ENCODE measurements around the gene COMMD10.

Gene COMMD10

GRCh38 chr5:116068028-116068632, 16.7 kb upstream of the COMMD10 start:
- H3K18ac ChIP-seq (ENCODE audit: low read depth in 1 of 2, low read length in 2 of 2): no peak overlapping the region
- no peak overlapping the region for H2BK15ac ChIP-seq (ENCODE audit: low read depth, poor library complexity, severe bottlenecking)
- H3K79me1 ChIP-seq (replicated peaks; ENCODE audit: low read length, poor library complexity, severe bottlenecking): no peaks in the 10 kb centered on the region
- H3K4me3 ChIP-seq (ENCODE audit: insufficient read depth in 1 of 2, low read depth in 1 of 2, low read length in 2 of 2): no peak overlapping the region
- peak; percentile 61 for DNase-seq
- H3K4me1 ChIP-seq (ENCODE audit: control insufficient read depth, insufficient read depth, low read depth, low read length): no peaks in the 10 kb centered on the region
- no peak overlapping the region for H2BK12ac ChIP-seq (ENCODE audit: low read length in 2 of 2)
- no peaks in the 10 kb centered on the region for H3K36me3 ChIP-seq (ENCODE audit: control insufficient read depth in 1 of 2, insufficient read depth in 2 of 2, low read depth in 1 of 2, low read length in 2 of 2)
- no peak overlapping the region for H3K4ac ChIP-seq (ENCODE audit: low read depth in 1 of 2, low read length in 2 of 2)
- no peak overlapping the region for H3K14ac ChIP-seq (ENCODE audit: low read length in 2 of 2)
- H4K8ac ChIP-seq (ENCODE audit: low read length): no peak overlapping the region
- H2BK120ac ChIP-seq (ENCODE audit: low read depth, low read length): no peak overlapping the region
- H2BK5ac ChIP-seq (ENCODE audit: low read depth, low read length, poor library complexity, severe bottlenecking): no peak overlapping the region
- no peak overlapping the region for H2AFZ ChIP-seq (ENCODE audit: low read depth, low read length)
- H3K27me3 ChIP-seq (ENCODE audit: control insufficient read depth in 1 of 2, insufficient read depth in 1 of 2, low read length in 2 of 2): peaks cover 0 to 10% of the 10 kb centered on the region in 2 experiments
- no peak overlapping the region for H4K91ac ChIP-seq (ENCODE audit: low read length)
- H3K4me2 ChIP-seq (ENCODE audit: low read length, poor library complexity, severe bottlenecking): no peak overlapping the region
- no peaks in the 10 kb centered on the region for H3K9me3 ChIP-seq (ENCODE audit: control insufficient read depth, low read length)
- peak overlapping the region; percentile 19 for H3K9ac ChIP-seq (ENCODE audit: low read length)
- 27% methylated on average over 3 of the region's 4 CpGs for WGBS
- H3K23ac ChIP-seq (ENCODE audit: low read length in 2 of 2): no peak overlapping the region
- H3K27ac ChIP-seq (ENCODE audit: low read length, poor library complexity, severe bottlenecking): no peak overlapping the region
- no peak overlapping the region for H2AK5ac ChIP-seq (ENCODE audit: low read length, severe bottlenecking)

GRCh38 chr5:116071211-116071610, 13.6 kb upstream of the COMMD10 start:
- Histone ChIP-seq H3K4me2 (ENCODE audit: low read length, poor library complexity, severe bottlenecking) (no peak overlapping the region), H3K18ac (ENCODE audit: low read depth in 1 of 2, low read length in 2 of 2) (no peak overlapping the region), H2AFZ (ENCODE audit: low read depth, low read length) (no peak overlapping the region)

GRCh38 chr5:116075191-116075831, 9.5 kb upstream of the COMMD10 start:
- H3K36me3 ChIP-seq (ENCODE audit: control insufficient read depth in 1 of 2, insufficient read depth in 2 of 2, low read depth in 1 of 2, low read length in 2 of 2): peaks cover 0 to 2% of the 10 kb centered on the region in 2 experiments
- H3K4me1 ChIP-seq (ENCODE audit: control insufficient read depth, insufficient read depth, low read depth, low read length): no peaks in the 10 kb centered on the region
- no peak overlapping the region for H2BK15ac ChIP-seq (ENCODE audit: low read depth, poor library complexity, severe bottlenecking)
- H3K27me3 ChIP-seq (ENCODE audit: control insufficient read depth in 1 of 2, insufficient read depth in 1 of 2, low read length in 2 of 2): no peaks in the 10 kb centered on the region
- H3K14ac ChIP-seq (ENCODE audit: low read length in 2 of 2): no peak overlapping the region
- no peak overlapping the region for H2BK120ac ChIP-seq (ENCODE audit: low read depth, low read length)
- no peak overlapping the region for H3K4ac ChIP-seq (ENCODE audit: low read depth in 1 of 2, low read length in 2 of 2)
- H3K9me3 ChIP-seq (ENCODE audit: control insufficient read depth, low read length): no peaks in the 10 kb centered on the region
- H3K4me3 ChIP-seq (ENCODE audit: insufficient read depth in 1 of 2, low read depth in 1 of 2, low read length in 2 of 2): no peak overlapping the region
- H3K79me1 ChIP-seq (replicated peaks; ENCODE audit: low read length, poor library complexity, severe bottlenecking): peaks cover 1% of the 10 kb centered on the region
- no peak overlapping the region for H2AFZ ChIP-seq (ENCODE audit: low read depth, low read length)
- no peak overlapping the region for H2BK5ac ChIP-seq (ENCODE audit: low read depth, low read length, poor library complexity, severe bottlenecking)
- H2BK12ac ChIP-seq (ENCODE audit: low read length in 2 of 2): no peak overlapping the region
- no peak overlapping the region for H3K9ac ChIP-seq (ENCODE audit: low read length)
- H2AK5ac ChIP-seq (ENCODE audit: low read length, severe bottlenecking): no peak overlapping the region
- 86% methylated on average over 6 of the region's 6 CpGs for WGBS
- no peak overlapping the region for H3K27ac ChIP-seq (ENCODE audit: low read length, poor library complexity, severe bottlenecking)
- no peak overlapping the region for H3K23ac ChIP-seq (ENCODE audit: low read length in 2 of 2)
- H4K8ac ChIP-seq (ENCODE audit: low read length): no peak overlapping the region
- H4K91ac ChIP-seq (ENCODE audit: low read length): no peak overlapping the region
- H3K18ac ChIP-seq (ENCODE audit: low read depth in 1 of 2, low read length in 2 of 2): peak overlapping the region in 1 of 2 experiments; percentile 8
- DNase-seq: no peak
- H3K4me2 ChIP-seq (ENCODE audit: low read length, poor library complexity, severe bottlenecking): no peak overlapping the region

More at GRCh38 chr5:116071211-116071610, 13.6 kb upstream of the COMMD10 start:
- H3K9ac ChIP-seq (ENCODE audit: low read length): no peak overlapping the region
- no peak overlapping the region for H3K4ac ChIP-seq (ENCODE audit: low read depth in 1 of 2, low read length in 2 of 2)
- H3K27ac ChIP-seq (ENCODE audit: low read length, poor library complexity, severe bottlenecking): no peak overlapping the region
- H3K14ac ChIP-seq (ENCODE audit: low read length in 2 of 2): no peak overlapping the region
- no peaks in the 10 kb centered on the region for H3K9me3 ChIP-seq (ENCODE audit: control insufficient read depth, low read length)
- H3K79me1 ChIP-seq (replicated peaks; ENCODE audit: low read length, poor library complexity, severe bottlenecking): no peaks in the 10 kb centered on the region
- H2BK120ac ChIP-seq (ENCODE audit: low read depth, low read length): no peak overlapping the region
- H2BK5ac ChIP-seq (ENCODE audit: low read depth, low read length, poor library complexity, severe bottlenecking): no peak overlapping the region
- H3K36me3 ChIP-seq (ENCODE audit: control insufficient read depth in 1 of 2, insufficient read depth in 2 of 2, low read depth in 1 of 2, low read length in 2 of 2): no peaks in the 10 kb centered on the region
- 100% methylated on average over 1 of the region's 1 CpG for WGBS
- peaks cover 0 to 10% of the 10 kb centered on the region in 2 experiments for H3K27me3 ChIP-seq (ENCODE audit: control insufficient read depth in 1 of 2, insufficient read depth in 1 of 2, low read length in 2 of 2)
- H3K4me1 ChIP-seq (ENCODE audit: control insufficient read depth, insufficient read depth, low read depth, low read length): no peaks in the 10 kb centered on the region
- no peak overlapping the region for H4K8ac ChIP-seq (ENCODE audit: low read length)
- no peak overlapping the region for H3K4me3 ChIP-seq (ENCODE audit: insufficient read depth in 1 of 2, low read depth in 1 of 2, low read length in 2 of 2)
- no peak for DNase-seq
- H4K91ac ChIP-seq (ENCODE audit: low read length): no peak overlapping the region
- H2BK12ac ChIP-seq (ENCODE audit: low read length in 2 of 2): no peak overlapping the region
- no peak overlapping the region for H3K23ac ChIP-seq (ENCODE audit: low read length in 2 of 2)
- H2AK5ac ChIP-seq (ENCODE audit: low read length, severe bottlenecking): no peak overlapping the region
- H2BK15ac ChIP-seq (ENCODE audit: low read depth, poor library complexity, severe bottlenecking): no peak overlapping the region

GRCh38 chr5:116076496-116076895, 8.3 kb upstream of the COMMD10 start:
- Histone ChIP-seq H3K14ac (ENCODE audit: low read length in 2 of 2) (no peak overlapping the region), H3K23ac (ENCODE audit: low read length in 2 of 2) (no peak overlapping the region), H3K4me1 (ENCODE audit: control insufficient read depth, insufficient read depth, low read depth, low read length) (no peaks in the 10 kb centered on the region), H3K9ac (ENCODE audit: low read length) (no peak overlapping the region), H2AK5ac (ENCODE audit: low read length, severe bottlenecking) (no peak overlapping the region), H3K18ac (ENCODE audit: low read depth in 1 of 2, low read length in 2 of 2) (no peak overlapping the region), H4K8ac (ENCODE audit: low read length) (no peak overlapping the region), H3K4ac (ENCODE audit: low read depth in 1 of 2, low read length in 2 of 2) (no peak overlapping the region), H2BK120ac (ENCODE audit: low read depth, low read length) (no peak overlapping the region), H2BK12ac (ENCODE audit: low read length in 2 of 2) (no peak overlapping the region), H3K4me3 (ENCODE audit: insufficient read depth in 1 of 2, low read depth in 1 of 2, low read length in 2 of 2) (no peak overlapping the region), H3K27me3 (ENCODE audit: control insufficient read depth in 1 of 2, insufficient read depth in 1 of 2, low read length in 2 of 2) (no peaks in the 10 kb centered on the region), H4K91ac (ENCODE audit: low read length) (no peak overlapping the region), H2AFZ (ENCODE audit: low read depth, low read length) (no peak overlapping the region), H3K9me3 (ENCODE audit: control insufficient read depth, low read length) (no peaks in the 10 kb centered on the region), H3K79me1 (replicated peaks; ENCODE audit: low read length, poor library complexity, severe bottlenecking) (peaks cover 4% of the 10 kb centered on the region), H3K36me3 (ENCODE audit: control insufficient read depth in 1 of 2, insufficient read depth in 2 of 2, low read depth in 1 of 2, low read length in 2 of 2) (peaks cover 0 to 6% of the 10 kb centered on the region in 2 experiments), H3K27ac (ENCODE audit: low read length, poor library complexity, severe bottlenecking) (no peak overlapping the region), H2BK15ac (ENCODE audit: low read depth, poor library complexity, severe bottlenecking) (no peak overlapping the region), H3K4me2 (ENCODE audit: low read length, poor library complexity, severe bottlenecking) (no peak overlapping the region), H2BK5ac (ENCODE audit: low read depth, low read length, poor library complexity, severe bottlenecking) (no peak overlapping the region)
- DNase-seq: no peak
- no CpG with 5 or more reads among the region's 1 CpG for WGBS
